HEK293T (cell line): Measurements from ENCODE around the gene KLK13.

Experiments
- CTCF ChIA-PET: fragments of 350-600 bp; formaldehyde crosslinking; extraction: SDS; loops from one replicate; lab custom pipeline; 2021; ENCODE audit warnings: antibody characterized with exemption, inconsistent platforms; lab: Yijun Ruan, JAX
- POLR2A ChIA-PET: fragments of 350-600 bp; formaldehyde crosslinking; extraction: SDS; loops from one replicate; lab custom pipeline; 2020; ENCODE audit warnings: antibody characterized with exemption, inconsistent platforms; lab: Yijun Ruan, JAX
- DNase-seq: peaks from one replicate; pipeline ENCODE4 v3.0.0; 2012; ENCODE audit warnings: mixed read lengths; ENCODE audit errors: extremely low spot score
- ARNT ChIP-seq: fragments of 450-650 bp; IDR thresholded peaks from 2 replicates; pipeline ENCODE4 v1.6.1; 2017; ENCODE audit warnings: mild to moderate bottlenecking
- BHLHE40 ChIP-seq: fragments of 450-650 bp; IDR thresholded peaks from 2 replicates; pipeline ENCODE4 v1.6.1; 2016; ENCODE audit warnings: mild to moderate bottlenecking, moderate library complexity, borderline replicate concordance
- CTBP1 ChIP-seq: fragments of 450-650 bp; IDR thresholded peaks from 2 replicates; pipeline ENCODE4 v1.6.1; 2016; ENCODE audit warnings: borderline replicate concordance
- ELF4 ChIP-seq: fragments of 450-650 bp; IDR thresholded peaks from 2 replicates; pipeline ENCODE4 v1.6.1; 2017; ENCODE audit warnings: antibody characterized with exemption
- FOXA1 ChIP-seq: fragments of 450-650 bp; IDR thresholded peaks from 2 replicates; pipeline ENCODE4 v1.6.1; 2016; ENCODE audit warnings: mild to moderate bottlenecking
- FOXK2 ChIP-seq: fragments of 450-650 bp; IDR thresholded peaks from 2 replicates; pipeline ENCODE4 v1.6.1; 2016; ENCODE audit warnings: mild to moderate bottlenecking
- FOXM1 ChIP-seq: fragments of 450-650 bp; IDR thresholded peaks from 2 replicates; pipeline ENCODE4 v1.6.1; 2017; ENCODE audit warnings: mild to moderate bottlenecking, borderline replicate concordance
- HDGF ChIP-seq: fragments of 450-650 bp; IDR thresholded peaks from 2 replicates; pipeline ENCODE4 v1.6.1; 2017; ENCODE audit warnings: antibody characterized with exemption, borderline replicate concordance
- L3MBTL2 ChIP-seq: fragments of 450-650 bp; conservative IDR thresholded peaks from 2 replicates; pipeline ENCODE4 v1.6.1; 2016; ENCODE audit warnings: mild to moderate bottlenecking
- LEF1 ChIP-seq: fragments of 450-650 bp; IDR thresholded peaks from 2 replicates; pipeline ENCODE4 v1.6.1; 2017; ENCODE audit warnings: mild to moderate bottlenecking, borderline replicate concordance
- NFRKB ChIP-seq: fragments of 450-650 bp; IDR thresholded peaks from 2 replicates; pipeline ENCODE4 v1.6.1; 2016; ENCODE audit warnings: mild to moderate bottlenecking, moderate library complexity
- PKNOX1 ChIP-seq: fragments of 450-650 bp; IDR thresholded peaks from 2 replicates; pipeline ENCODE4 v1.6.1; 2016
- SP1 ChIP-seq: fragments of 450-650 bp; IDR thresholded peaks from 2 replicates; pipeline ENCODE4 v1.6.1; 2017
- SUZ12 ChIP-seq: fragments of 450-650 bp; IDR thresholded peaks from 2 replicates; pipeline ENCODE4 v1.6.1; 2016; ENCODE audit warnings: mild to moderate bottlenecking
- TARDBP ChIP-seq: fragments of 450-650 bp; IDR thresholded peaks from 2 replicates; pipeline ENCODE4 v1.6.1; 2016
- ZNF384 ChIP-seq: fragments of 450-650 bp; IDR thresholded peaks from 2 replicates; pipeline ENCODE4 v1.6.1; 2016

Gene KLK13

GRCh38 chr19:51107406-51108065 lies 42.6 kb upstream of the KLK13 start:
- TF ChIP-seq FOXK2: no peak
- TF ChIP-seq PKNOX1: peak; percentile 36; the same call in 1 of the 2 replicates
- POLR2A ChIA-PET: no interaction called here
- CTCF ChIA-PET: no interaction called here

GRCh38 chr19:51103926-51104341 lies 39.0 kb upstream of the KLK13 start:
- DNase-seq: no peak
- TF ChIP-seq FOXA1 (no peak), ELF4 (no peak), HDGF (no peak), LEF1 (no peak), CTBP1 (no peak), NFRKB (no peak), SUZ12 (no peak), FOXM1 (no peak), SP1 (no peak), BHLHE40 (no peak), PKNOX1 (no peak), TARDBP (no peak), FOXK2 (no peak), L3MBTL2 (no peak), ARNT (no peak), ZNF384 (no peak)
- ChIA-PET POLR2A (no interaction called here), CTCF (no interaction called here)

More at GRCh38 chr19:51107406-51108065, 42.6 kb upstream of the KLK13 start:
- DNase-seq: peak; percentile 26

GRCh38 chr19:51102991-51103390 lies 38.1 kb upstream of the KLK13 start:
- POLR2A ChIA-PET: no interaction called here
- CTCF ChIA-PET: no interaction called here
- no peak for TF ChIP-seq FOXM1
- TF ChIP-seq TARDBP: no peak
- TF ChIP-seq LEF1: no peak
- TF ChIP-seq SP1: no peak
- TF ChIP-seq CTBP1: no peak
- no peak for TF ChIP-seq SUZ12
- TF ChIP-seq PKNOX1: no peak
- TF ChIP-seq L3MBTL2: no peak
- no peak for TF ChIP-seq HDGF
- TF ChIP-seq BHLHE40: no peak
- no peak for TF ChIP-seq ELF4
- no peak for TF ChIP-seq ARNT
- TF ChIP-seq ZNF384: no peak
- no peak for TF ChIP-seq FOXA1
- no peak for TF ChIP-seq NFRKB
- no peak for TF ChIP-seq FOXK2
- DNase-seq: no peak

GRCh38 chr19:51101171-51101865 lies 36.4 kb upstream of the KLK13 start:
- DNase-seq: no peak
- no peak for TF ChIP-seq SUZ12
- no peak for TF ChIP-seq HDGF
- TF ChIP-seq LEF1: no peak
- no peak for TF ChIP-seq TARDBP
- no peak for TF ChIP-seq CTBP1
- no peak for TF ChIP-seq BHLHE40
- TF ChIP-seq PKNOX1: no peak
- TF ChIP-seq FOXA1: no peak
- TF ChIP-seq ARNT: no peak
- no peak for TF ChIP-seq NFRKB
- TF ChIP-seq ELF4: no peak
- TF ChIP-seq FOXK2: no peak
- TF ChIP-seq SP1: no peak
- no peak for TF ChIP-seq L3MBTL2
- TF ChIP-seq FOXM1: no peak
- TF ChIP-seq ZNF384: no peak
- ChIA-PET POLR2A (no interaction called here), CTCF (no interaction called here)

- no peak for DNase-seq
- CTCF ChIA-PET: no interaction called here
- TF ChIP-seq CTBP1 (no peak), ZNF384 (no peak), ARNT (no peak), PKNOX1 (no peak), L3MBTL2 (no peak), HDGF (no peak), BHLHE40 (no peak), LEF1 (no peak), NFRKB (no peak), FOXA1 (no peak), ELF4 (no peak)
- POLR2A ChIA-PET: no interaction called here
Observed at GRCh38 chr19:51100601-51101000, 35.7 kb upstream of the KLK13 start.
